Stimulated activated CD8-positive, alpha-beta memory T cell treated with anti-CD3 and anti-CD28 coated beads, Interleukin-7, amount 100 ng/mL, for 1 hour (primary cell): ENCODE data around the gene MSI2.

Experiments
- DNase-seq, 2 donors: peaks; one replicate each; pipeline ENCODE4 v3.0.0-alpha.2; 2020; ENCODE audit warnings: low read depth in 2 of 2

The MSI2 gene

DNA sequence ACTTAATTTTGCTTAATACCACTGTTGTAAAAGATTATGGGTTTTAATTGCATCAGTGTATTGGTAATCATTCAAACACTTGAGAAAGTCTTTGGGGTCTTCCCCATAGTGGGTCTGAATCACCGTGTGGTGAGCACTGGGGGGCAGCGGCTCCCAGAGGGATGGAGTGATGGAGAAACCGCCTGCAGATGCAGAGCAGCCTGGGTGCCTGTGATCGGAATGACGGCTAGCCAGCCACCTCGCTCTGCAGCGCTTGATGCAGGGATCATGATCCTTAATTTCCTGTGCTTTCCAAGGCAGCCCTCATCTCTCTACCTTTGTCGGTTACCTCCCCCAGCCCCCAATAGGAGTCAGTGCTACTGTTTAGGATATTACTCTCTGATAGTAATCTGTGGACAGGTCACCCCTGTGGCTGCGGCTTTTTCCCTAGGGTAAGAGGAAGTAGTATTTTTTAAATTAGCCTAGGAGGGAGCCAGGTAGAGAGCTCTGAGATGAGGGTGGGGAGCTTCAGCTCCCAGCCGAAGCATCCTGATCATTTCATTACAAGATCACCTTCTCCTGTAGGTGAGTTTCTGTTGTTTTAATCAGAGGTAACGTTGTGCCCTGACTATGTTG, 135.6 kb downstream of the MSI2 start:
- DNase-seq = no peak

DNA sequence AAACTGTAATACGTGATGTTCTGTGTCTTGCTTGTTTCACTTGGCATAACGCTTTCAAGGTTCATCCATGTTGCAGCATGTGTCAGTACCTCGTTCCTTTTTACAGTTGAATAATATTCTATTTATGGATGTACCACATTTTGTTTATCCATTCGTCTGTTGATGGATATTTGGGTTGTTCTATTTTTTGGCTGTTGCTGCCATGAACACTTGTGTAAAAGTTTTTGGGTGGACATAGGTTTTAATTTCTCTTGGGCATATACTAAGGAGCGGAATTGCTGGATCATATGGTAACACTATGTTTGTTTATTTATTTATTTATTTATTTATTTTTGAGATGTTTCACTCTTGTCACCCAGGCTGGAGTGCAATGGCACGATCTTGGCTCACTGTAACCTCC, 137.0 kb downstream of the MSI2 start:
- DNase-seq = no peak

DNA sequence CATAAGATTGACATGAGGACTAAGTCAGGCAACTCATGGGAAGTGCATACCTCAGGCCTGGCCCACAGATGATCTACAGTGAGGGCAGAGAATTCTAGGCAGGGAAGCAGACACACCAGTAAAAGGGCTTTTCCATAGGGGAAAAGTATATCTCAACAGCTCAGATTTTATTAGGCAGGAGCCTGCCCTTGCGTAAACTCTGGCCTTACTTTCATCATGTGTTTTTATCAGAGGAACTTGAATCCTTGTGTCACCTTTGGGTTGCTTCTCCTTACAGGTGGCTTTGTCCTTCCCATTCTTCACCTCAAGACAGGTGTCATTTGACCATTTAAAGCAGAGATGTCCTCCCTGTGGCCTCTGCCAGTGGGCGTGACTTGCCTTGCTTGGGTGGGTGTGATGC, 138.1 kb downstream of the MSI2 start:
- no peak for DNase-seq

DNA sequence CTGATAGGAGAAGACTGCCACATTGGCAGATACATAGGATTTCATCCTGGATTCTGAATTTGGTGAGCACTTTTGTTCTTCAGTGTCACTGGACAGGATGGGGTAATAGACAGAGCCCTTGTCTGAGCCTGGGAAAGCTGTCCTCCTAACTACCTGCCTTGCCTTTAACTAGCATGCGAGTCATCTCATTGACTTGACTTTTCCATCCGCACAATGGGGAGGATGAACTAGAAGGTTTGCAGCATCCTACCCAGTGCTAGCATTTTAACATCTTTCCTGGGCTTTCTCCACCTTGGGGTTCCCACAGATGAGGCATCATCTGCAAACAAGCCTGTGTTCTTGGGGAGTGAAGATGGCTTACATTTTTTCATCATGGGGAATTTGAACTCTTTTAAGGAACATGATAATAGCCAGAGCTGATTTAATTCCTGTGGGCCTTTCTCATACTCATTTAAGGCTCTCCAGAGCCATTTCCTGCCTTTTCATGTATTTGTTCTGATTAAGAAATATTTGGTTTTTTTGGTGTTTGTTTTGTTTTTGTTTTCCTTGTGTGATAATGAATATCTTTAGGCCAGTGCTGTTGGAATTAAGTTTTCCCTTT, 139.5 kb downstream of the MSI2 start:
- DNase-seq = no peak

DNA sequence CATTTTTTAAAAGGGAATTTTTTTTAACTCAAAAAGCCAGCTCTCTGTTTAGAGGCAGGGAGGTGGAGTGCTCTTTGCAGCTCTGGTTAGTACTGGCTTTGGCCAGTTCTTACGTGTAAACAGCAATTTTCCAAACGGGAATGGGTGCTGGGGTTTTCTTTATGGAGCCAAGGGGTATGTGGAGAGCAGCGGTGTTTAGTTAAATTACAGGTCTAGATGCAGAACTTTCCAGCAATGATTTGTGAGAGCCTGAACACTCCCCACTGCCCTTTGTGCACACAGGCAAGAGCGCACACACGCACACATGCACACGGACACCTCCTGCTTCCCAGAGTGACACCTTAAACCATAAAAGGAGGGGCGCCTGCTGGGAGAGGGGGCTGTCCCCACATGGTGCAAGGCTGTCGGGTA, 140.2 kb downstream of the MSI2 start:
- DNase-seq = no peak

DNA sequence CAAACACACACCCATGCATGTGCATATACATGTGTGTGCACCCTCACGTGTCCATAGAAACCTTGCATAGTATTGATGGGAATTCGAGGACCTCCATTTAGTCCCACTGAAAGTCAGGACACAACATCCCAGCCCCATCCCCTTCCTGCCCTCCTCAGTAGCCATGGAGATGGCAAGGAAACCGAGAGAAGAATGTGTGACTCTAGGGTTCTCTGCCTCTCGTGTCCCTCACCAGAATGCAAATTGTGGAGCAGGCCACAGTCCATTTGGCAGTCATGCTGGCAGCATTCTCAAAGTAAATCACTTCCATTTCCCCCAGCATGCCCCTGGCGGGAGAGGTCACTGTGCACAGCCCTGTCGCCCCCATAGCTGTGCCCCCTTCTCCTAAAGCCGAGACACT, 141.1 kb downstream of the MSI2 start:
- DNase-seq = no peak

DNA sequence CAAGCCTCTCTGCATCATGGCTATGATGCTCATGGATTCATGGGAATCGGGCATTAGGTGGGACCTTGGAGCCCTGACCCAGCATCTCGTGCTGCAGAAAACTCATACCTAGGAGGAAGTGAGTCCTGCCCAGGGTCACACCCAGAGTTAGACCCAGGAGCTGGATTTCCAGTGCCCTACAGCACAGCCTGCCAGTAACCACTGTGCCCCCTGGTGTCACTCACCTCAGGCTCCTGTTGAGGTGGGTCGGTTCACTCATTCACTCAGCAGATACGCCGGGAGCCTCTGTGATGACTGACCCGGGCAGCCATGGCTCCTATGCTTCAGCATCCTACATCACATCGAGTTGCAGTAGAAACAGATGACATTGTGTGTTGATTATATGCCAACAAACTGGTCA, 143.4 kb downstream of the MSI2 start:
- no peak for DNase-seq

DNA sequence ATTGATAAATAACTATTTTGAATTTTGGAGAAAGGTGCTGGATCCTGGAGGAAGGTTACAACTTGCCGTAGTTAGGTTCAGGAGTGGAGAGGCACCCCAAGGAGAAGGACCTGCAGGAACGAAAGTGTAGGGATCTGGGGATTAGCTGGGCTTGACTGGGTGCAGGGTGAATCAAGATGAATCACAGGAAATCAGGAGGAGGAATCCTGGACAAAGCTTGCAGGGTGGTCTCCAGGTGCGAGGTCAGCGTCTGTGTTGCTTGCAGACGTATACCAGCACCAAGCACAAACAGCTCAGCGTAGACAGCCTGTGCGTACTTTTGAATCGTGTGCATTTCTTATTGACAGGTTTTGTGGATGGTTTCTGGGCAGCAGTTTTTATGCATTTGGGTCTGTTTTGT, 144.3 kb downstream of the MSI2 start:
- no peak for DNase-seq

DNA sequence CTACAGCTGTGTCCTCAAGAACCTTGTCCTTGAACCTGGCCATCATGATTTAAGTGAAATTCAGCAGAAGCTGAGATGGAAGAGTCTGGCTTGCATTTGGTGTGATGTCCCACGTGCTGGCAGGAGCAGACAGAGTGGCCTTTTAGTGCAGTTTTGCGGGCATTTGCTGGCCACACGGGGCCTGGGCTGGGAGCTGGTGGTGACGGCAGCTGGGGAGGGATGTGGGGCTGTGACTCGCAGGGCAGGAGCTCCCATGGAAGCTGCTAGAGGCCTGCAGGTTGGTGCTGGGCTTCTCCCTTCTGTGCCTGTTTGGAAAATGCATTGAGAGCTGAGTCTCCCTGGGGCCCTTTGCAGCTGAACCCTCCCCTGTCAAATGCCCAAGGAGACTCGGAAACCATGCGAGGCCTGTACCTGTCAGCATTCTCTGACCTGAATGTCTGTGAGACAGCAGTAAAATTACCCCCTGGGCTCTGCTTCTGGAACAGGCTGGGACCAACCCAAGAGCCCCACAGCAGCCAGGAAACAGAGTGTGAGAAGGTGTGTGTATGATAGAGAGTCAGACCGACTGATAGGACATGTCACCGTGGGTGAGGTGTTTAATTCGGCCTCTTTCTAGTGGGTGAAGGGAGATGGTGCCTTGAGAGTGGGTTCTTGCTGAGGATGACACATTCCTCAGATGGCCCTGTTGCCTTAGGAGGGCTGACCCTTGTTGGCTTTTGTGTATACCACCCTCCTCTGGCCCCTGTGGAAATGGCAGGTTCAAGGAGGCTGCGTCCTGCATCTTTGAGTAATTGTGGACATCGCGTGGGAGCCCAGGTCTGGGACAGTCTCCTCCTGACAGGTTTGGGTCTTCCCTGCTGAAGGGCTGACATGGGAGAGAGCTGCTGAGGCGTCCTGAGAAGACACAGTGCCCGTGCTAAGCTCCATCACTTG, 145.5 kb downstream of the MSI2 start:
- DNase-seq = no peak

DNA sequence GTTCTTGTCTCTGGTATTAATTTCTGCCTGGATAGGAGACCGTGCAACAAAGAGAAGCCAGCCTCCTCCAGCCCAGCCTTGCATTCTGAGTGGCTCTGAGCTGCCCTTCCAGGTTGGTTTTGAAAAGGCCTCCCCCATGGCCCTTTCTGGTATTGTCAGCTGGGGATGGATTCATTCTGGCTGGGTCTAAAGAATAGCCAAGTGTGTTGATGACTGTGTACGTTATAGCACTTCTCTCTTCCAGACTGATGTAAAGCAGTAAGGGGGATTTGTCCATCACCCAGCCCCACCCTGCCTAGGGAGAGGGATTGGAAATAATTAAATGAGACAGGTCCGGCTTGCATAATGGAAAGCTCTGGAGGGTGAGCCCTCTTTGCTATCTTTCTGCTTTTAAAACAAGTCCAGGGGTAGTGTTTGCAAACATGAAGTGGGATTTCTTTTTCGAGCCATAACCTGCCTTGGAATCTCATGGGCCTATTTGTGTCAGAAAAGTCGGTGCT, 146.4 kb downstream of the MSI2 start:
- no peak for DNase-seq

DNA sequence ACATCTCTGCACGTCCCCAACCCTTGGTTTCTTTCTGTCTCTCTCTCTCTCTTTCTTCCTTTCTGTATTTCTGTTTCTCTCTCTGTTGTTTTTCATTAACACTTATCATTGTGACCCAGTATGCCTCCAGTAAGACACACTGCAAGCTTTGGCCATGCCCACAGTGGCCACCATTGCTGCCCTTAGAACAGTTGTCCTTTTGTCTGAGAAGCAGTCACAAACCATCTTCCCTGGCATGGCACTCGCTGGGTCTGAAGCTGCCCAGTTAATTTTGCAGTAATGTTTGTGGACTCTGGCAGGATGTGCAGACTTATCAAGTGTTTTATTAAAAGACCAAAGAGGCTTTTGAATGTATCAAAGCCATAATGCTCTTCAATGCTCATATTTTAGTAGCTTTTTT, 146.9 kb downstream of the MSI2 start:
- no peak for DNase-seq

DNA sequence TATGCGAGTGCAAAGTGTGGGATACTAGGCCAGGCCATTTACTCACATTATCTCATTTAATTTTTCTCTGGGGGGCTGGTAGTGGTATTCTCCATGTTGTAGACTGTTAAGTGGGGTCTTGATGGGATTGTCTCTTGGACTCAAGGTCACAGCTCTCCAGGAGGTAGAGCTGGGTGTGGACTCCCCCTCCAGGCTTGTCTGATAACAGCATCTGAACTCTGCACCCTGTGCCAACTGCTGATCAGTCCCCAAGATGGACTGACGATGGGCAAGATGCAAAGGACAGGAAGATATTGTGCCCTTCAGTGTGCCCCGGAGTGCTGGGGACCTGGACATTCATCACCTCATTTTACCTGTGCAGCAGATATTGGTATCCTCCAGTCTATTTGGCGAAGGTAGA, 147.8 kb downstream of the MSI2 start:
- no peak for DNase-seq

DNA sequence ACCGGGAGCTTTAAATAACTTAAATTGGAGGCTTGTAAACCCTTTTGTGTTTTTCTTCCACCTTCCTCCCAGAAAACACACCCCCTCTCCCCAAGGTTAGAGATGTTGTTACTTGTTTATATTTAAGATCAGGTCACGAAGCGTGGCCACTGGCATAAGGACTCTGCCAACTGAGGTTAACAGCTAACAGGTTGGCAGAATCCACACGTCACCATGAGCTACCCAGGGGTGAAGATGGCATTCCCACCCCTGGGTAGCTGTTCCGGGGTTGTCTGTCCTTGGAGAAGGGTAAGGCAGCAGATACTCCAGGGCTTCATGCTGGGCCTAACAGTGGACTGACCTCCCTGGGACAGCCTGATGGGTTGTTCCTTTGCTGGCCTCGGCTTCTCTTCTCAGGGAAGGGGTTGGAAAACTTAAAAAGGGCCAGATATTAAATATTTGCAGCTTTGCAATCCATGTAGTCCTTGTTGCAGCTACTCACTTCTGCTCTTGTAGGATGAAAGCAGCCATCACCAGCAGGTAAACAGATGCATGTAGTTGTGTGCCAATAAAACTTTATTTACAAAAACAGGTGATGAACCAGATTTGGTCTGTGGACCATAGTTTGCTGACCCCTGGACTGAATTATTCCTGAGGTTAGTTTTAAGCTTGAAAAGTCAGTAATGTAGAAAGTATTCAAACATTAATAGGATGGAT, 148.6 kb downstream of the MSI2 start:
- DNase-seq = no peak

DNA sequence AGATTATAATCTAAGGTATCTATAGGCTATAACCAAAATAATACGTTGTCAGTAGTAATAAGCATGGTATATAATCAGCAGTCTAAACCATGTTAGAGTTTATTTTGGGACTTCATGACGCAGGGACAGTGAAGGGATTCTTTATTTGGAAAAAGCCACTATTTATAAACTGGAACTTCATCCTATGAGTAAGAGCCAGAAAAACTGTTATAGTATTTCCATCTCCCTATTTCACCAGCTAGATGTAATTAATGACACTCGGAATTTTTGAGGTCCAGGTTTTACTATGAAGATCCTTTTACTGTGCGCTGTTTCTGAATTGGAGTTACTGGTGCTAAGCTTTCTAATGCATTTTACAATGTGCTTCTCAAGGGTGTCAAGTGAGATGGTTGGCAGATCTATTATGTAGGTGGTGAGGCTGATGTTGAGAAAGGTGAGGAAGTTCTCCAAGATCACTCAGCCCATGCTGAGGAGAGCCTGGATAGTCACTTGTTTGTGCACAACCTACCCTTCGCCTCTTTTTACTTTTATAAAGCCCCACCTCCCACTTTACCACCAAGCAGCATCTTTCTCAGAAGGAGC, 149.3 kb downstream of the MSI2 start:
- no peak for DNase-seq

DNA sequence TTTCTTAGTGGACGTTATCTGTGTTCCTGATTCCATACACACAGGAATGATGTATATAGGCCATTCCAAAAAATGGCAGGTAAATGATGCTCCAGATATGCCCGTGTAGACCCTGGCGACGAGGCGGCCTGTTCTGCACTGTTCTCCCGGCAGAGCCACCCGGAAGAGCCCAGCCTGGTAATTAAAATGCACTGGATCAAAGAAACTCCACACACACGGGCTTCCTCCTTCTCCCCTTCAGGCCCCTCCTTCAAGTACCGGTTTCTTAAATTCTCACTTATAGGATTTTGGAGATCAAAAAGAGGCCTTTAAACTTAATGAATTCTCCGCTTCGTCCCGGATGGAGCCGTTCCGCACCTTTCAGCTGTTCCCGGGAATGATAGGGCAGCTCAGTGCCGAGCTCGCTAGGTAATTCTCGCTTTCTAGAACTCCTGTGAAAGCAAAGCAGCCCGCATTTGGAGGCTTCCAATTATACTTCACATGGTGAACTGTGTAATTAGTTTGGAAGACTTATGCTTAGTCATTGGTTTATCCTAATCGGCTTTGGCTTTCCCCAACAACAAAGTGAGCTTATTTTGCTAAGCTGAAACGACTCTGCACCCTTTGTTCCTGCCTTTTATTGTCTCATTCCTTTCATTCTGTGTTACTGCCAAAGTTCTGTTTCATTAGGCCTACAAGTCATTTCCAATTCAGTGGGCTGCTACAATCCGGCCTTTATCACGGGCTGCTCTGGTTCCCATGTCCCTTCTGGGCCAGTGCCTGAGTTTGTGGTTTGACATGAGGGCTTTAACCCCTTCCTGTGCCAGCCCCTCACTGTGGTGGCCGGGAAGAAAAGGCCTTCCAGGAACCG, 150.0 kb downstream of the MSI2 start:
- no peak for DNase-seq

DNA sequence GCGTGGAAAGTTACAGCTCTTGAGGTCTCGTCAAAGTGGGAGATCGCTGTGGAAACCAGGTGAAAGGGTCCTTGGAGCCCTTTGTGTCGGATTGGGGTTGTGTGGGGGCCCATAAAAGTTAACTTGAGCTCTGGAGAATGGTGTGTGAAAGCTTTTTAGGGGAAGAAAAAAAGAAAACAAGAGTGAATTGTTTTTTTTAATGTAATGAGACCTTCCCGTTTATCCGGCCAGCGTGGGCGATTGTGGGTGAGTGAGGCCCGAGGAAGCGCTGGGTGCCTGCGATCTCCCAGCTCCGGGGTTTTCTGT, 150.6 kb downstream of the MSI2 start:
- no peak for DNase-seq

DNA sequence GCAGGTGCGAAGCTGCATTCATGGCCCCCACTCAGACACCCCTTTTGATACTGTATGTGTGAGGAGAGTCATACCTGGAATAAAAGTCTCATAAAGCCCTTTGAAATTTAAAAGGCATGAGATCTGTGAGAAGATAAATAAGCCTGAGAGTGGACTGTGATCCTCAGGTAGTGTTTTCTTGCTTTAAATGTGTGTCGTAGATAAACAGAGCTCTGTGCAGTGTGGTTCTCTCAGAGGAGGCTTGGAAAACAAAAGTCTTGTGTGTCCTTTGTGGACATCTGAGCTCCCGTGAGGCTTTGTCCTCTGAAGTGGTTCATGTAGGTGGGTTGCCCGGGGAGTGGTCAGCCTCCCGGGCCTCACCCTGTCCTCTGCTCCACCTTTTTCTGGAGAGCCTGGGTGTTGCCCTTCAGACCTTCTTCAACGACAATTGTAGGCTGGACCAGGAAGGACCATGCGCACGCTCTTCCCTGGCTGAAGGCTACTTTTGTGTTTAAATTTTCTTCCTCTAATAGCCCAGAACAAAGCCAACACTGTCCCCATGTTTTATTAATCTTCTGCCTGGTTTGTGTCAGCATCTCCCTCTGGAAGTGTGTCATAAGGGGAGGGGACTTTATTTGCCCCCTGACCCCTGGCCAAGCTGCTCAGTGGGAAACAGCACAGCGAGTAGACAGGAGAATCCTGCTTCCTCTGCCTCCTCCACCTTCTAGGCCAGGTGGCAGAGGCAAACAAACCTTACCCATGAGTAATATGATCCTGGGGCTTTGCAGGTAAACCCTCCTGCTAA, 151.2 kb downstream of the MSI2 start:
- no peak for DNase-seq

DNA sequence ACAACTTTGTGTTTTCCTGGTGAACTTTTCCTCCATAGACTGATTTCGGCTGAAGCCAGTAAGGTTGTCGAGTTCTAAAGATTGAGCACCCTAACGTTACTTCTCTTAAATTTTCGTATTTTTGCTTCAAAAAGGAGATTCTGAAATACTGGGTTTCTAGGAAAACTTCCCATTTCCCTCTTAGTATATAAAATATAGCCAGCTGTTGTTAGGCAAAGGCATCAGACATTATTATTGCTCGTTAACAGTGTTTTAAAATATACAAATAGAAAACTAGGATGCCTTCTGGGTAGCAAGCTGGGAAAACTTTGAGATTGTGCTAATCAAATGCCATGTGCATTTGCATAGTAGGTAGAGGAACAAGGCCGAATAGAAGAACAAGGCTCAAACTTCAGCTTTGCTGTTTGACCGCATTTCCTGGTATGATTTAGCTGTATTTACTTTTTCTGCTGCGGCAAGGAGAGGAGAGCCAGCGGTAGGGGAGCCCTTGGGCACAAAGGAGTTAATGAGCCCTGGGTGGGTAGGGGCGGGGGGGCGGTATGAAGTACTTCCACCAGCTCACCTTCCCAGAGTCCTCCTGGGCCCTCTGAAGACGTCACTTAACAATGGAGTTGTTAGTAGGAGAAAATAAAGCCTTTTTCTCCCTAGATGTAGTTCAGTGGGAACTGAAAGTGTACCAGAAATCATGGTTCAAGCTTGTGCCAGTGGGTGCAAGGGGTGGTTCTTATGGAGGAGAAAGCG, 151.9 kb downstream of the MSI2 start:
- no peak for DNase-seq

DNA sequence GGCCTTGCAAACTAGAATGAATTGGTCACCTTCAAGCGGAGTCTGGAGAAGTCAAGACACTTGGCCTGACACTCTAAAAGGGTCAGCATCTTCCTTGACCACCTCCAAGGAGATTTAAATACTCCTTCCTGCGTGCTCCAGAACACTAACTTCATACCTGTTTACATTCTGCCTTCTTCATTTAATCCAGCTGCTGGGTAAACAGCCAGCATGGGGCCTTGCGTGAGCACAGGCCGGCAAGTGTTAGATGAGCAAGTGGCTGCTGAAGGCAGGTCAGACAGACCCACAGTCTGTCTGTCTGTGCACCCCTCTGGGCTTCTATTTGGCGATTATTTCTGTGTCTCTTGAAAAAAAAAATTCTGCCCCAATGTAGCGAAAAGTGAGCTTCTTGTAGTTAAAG, 153.8 kb downstream of the MSI2 start:
- DNase-seq = no peak
